ENCODE results near the gene DDX28.

GRCh38 chr16:68019167-68019680 is 3.8 kb downstream of the DDX28 start:
- TF ChIP-seq POLR2A (IDR thresholded peaks at IDR 0.05; ENCODE audit: low read length) (no peak), GATA1 (IDR thresholded peaks at IDR 0.05; ENCODE audit: low read depth, low read length) (no peak)
